Activated CD8-positive, alpha-beta memory T cell treated with anti-CD3 and anti-CD28 coated beads for 48 hours (primary cell): Measurements from ENCODE around the gene PRKCH.
"Not testable (repeated sequence)": the region's sequence is repeated elsewhere in the genome, so short reads cannot be mapped to it uniquely, and the experiment has no call there.

Experiments used
- DNase-seq, 3 experiments: peaks; one replicate each; pipeline ENCODE4 v3.0.0-alpha.2; 2020; ENCODE audit warnings: low read depth in 2 of 3, low spot score in 2 of 3

PRKCH gene

GRCh38 chr14:61526405-61527312, 205.3 kb downstream of the PRKCH start:
- no peak for DNase-seq

DNA sequence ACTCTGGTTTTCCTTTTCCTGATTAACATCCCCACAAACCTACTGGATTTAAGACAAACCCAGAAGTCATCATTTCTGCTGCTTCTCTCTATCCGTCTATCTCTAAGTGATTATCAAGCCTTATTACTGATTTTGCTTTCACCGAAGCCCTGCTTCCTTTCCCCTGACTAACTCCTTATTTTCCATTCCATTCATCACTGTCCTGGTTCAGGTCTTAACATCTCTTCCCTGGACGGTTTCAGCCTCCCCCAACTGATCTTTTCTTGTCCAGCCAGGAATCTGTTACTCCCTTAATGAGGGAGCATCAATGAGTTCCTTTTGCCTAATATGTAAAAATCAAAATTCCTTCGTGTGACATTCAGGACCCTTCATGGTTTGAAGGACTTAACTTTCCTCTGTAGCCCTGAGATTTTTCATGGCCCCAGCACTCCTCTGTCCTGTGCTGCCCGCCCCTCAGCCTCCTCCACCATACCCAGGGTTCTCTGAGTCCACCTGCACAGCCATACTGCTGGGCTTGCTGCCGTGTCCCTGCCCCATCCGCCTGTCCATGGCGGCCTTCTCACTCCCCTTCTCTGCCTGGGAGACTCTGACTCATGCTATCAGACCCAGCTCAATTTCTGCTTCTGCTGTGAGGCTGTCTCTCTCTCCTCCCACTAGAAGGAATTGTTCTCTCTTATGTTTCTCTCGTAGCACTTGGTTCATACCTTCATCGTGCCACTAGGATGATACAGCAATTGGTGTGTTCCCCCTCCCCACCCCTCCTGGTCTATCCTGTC, 206.1 kb downstream of the PRKCH start:
- no peak for DNase-seq

DNA sequence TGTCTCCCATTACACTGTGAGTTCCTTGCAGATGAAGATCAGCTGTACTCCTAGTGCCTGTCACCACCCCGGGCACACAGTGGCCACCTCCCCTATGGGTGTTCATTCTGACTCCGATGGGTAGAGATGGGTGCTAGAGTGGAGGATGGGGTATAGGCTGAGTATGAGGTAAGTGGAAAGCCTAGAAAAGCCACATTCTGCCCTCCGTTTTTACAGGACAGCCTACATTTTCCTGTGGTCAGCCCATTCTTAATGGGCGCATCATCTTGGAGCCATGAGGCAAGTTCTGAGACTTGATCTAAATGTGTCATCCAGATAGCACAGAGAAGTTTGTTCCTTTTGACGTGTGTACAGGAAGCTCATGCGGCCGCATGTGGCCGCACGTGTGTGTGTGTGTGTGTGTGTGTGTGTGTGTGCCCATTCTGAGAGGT, 207.2 kb downstream of the PRKCH start:
- DNase-seq, result no peak

GRCh38 chr14:61529360-61529759, 208.0 kb downstream of the PRKCH start:
- DNase-seq, result not testable (repeated sequence)

DNA sequence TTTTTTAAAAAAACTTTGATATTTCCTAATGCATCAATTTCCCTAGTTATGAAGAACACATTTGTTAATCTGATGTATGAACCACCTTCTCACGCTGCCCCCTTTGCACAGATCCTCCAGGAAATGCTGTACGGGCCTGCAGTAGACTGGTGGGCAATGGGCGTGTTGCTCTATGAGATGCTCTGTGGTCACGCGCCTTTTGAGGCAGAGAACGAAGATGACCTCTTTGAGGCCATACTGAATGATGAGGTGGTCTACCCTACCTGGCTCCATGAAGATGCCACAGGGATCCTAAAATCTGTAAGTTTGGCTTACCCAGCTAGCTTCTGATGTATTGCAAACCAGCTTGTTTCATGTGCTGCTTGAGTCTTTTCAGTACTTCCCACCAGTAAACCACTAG, 208.9 kb downstream of the PRKCH start:
- no peak for DNase-seq

DNA sequence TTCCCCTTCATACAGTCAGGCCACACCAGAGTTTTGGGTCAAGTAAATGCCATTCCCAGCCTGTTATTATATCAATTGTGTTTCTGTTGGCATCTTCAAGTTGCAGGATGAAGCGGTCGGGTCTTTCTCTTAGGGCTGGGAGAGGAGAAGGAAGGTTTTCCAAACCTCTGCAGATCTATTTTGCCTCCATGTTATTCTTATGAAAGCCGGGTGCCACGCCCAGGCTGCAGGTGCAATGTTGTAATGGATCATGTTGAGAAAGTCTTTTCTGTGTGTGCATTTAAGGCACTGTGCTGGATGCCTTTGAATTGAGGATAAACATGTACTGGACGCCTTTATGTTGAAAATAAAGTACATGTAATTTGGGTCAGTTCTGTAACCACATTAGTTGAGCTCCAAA, 209.5 kb downstream of the PRKCH start:
- DNase-seq, result no peak

DNA sequence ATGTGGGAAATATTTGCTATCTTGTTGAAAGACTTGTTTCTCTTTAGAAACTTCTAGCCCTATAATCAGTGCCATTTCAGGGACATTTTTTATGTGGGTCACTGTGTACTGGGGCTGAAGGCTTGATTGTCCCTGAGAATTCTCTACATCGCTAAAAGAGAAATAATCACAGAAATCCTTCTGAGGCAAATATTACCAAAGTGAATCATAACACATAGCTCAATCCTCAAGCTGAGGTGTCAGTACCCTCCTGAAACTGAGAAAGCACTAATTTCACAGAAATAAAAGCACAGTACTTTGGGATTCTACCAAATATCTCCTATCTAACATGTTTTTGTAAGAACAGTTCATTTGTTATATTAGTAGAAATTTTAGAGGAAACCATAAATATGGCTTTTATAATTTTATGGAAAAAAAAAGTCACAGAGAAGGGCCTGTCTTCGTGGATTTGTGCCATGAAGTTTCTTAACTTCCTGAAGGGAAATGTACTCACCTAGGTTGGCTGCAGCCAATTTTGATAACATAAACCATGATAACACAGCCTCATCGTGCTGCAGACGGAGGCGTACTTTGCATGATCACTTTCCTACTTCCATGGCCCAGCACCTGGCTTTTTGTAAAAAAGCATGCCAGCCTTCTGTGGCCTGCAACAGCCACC, 210.2 kb downstream of the PRKCH start:
- DNase-seq, result no peak

- DNase-seq, result no peak
These were observed 210.7 kb downstream of the PRKCH start for GRCh38 chr14:61532123-61532505.

DNA sequence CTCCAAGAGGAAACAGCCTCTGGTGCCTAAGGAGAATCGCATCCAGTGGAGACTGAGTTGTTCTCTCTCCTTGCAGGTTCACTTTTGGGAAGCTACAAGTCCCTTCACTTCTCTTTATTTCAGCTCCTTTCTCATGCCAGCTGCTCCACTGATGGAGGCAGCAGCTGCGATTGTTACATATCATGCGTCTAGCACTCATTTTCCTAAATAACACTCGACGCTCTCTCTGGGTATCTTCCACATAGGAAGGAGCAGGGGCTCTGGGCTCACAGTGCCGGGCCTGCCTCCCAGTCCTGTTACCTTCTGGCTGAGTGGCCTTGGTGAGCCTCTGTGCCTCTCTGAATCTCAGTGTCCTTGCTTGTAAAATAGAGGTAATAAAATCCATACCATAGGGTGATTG, 211.4 kb downstream of the PRKCH start:
- DNase-seq, result no peak

DNA sequence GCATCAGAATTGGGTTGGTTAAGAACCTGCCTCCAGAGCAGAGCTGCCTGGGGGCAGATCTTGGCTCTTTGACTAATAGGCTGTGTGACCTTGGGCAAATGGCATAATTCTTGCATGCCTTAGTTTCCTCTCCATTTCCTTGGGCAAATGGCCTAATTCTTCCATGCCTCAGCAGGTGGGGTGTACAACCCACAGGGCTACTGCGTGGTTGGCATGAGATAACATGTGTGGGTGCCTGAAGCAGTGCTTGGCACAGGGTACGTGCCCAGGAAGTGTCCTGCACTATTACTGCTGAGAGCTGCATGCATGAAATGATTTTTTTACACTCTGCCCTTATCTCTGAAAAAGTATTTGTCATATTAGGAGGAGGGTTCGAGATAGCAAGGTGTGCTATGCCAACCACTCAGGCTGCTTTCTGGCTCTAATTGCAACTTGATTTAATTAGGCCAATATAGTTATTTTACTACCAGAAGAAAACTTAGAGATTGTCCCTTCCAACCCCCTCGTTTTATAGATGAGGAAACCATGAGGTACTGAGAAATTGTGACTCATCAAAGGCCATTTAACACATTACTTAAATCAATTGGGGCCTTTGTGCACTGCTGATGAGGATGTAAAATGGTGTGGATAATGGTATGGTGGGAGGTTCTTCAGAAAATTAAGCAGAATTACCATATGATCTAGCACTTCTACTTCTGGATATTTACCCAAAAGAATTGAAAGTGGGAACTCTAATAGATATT, 212.3 kb downstream of the PRKCH start:
- no peak for DNase-seq

GRCh38 chr14:61535032-61535431, 213.7 kb downstream of the PRKCH start:
- no peak for DNase-seq

GRCh38 chr14:61535458-61535857, 214.1 kb downstream of the PRKCH start:
- no peak for DNase-seq

DNA sequence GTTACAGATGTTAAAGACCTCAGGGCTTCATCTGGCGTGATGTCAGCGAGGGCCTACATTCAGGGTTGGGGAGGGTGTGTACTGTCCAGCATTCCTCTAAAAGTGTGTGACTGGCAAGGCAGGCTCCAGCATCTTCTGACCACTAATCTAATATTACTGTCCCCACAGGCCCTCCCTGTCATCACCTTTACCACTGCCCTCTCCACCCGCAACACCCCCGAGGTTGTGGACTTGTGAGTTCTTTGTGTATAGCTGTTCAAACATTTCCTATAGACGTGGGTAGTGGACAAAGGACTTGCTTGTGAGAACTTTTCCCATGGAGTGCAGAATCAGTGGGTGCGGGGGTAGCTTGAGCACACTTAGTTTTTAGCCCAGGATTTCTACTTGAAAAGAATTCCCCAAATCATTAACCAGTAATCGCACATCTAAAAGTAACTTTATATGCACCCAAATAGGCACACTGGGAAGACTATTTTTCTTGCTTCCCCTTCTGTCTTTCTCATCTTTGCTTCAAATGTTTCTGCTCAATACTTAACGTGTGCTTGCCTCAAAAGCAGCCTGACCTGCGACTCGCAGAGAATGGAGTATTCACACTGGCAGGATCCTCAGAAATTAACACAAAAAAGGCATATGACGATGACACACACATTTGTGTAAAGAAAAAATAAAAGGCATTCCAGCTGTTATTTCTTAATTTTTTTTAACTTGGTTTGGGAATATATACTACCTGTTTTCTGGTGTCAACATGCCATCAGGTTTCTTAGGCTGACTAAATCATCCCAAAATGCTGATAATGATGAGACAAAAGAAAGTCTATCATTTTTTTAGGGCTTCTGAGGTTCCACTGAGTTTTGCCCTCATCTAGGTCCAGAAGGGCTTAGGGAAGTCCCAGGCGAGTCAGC, 215.5 kb downstream of the PRKCH start:
- no peak for DNase-seq

DNA sequence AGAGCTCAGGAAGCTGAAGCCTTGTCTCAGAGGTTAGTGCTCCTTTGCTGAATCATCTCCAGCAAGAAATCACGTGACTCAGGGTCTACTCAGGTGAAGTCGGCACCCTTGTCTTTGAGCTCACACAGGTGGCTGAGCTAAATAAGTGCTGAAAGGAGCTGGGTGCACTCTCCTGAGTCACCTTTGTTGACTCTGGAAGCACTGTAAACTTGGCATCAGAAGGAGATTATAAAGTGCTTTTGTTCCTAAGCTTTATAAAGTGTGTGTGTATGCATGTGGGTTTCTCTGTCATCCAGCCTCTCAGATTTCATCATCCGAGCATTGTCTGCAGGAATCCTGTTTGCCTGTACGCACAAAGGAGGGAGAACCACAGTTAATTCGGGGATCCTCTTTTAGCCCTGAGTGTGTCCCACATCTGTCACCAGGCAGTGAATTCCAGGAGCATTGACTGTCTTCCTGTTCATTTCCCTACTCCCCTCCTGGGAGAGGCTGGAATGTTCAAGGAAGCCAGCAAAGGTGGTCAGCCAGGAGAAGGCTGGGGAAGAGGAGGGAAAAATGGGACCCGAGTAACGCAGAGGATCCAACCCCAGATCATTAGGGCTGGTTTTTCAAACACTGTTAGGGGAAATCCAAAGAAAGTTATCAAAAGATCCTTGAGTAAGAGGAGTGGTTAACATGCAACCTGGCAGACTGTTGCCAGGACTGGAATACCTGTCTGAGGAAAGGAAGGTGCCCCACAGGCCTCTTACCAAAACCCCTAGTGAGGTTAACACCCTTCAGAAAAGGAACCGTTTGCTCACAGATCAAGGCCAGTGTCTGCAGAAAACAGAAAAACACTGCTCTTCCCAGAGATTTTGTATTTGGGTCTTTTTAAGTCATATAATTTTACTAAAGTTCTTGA, 216.4 kb downstream of the PRKCH start:
- no peak for DNase-seq

GRCh38 chr14:61538464-61539022, 217.2 kb downstream of the PRKCH start:
- DNase-seq, result no peak

GRCh38 chr14:61539631-61540030, 218.3 kb downstream of the PRKCH start:
- no peak for DNase-seq

GRCh38 chr14:61540931-61541330, 219.6 kb downstream of the PRKCH start:
- no peak for DNase-seq

- no peak for DNase-seq
These were observed 221.7 kb downstream of the PRKCH start for GRCh38 chr14:61542848-61543790.
